Activated CD4-positive, alpha-beta T cell treated with anti-CD3 and anti-CD28 coated beads for 36 hours (primary cell): ENCODE data around the gene BACH2. TPM values are rescaled to one million over a fixed set of nuclear protein-coding genes. Genes with fewer than 3 reads are reported as not detected.

Experiments
- ATAC-seq: fragments of 200-7000 bp; cut with Tn5 transposase; one replicate; pipeline ENCODE4 v1.10.0; 2021; ENCODE audit warnings: mild to moderate bottlenecking, moderate library complexity
- CTCF ChIA-PET: fragments of 350-600 bp; sonication (Branson Sonifier 250); formaldehyde crosslinking; loops from one replicate; lab custom pipeline; 2021; ENCODE audit warnings: antibody characterized with exemption; lab: Charles Lee
- POLR2A ChIA-PET: fragments of 350-600 bp; sonication (Branson Sonifier 250); formaldehyde crosslinking; loops from one replicate; lab custom pipeline; 2021; ENCODE audit warnings: antibody characterized with exemption, inconsistent platforms; lab: Charles Lee
- DNase-seq: peaks from one replicate; pipeline ENCODE4 v3.0.0-alpha.2; 2020
- H3K27ac Mint-ChIP-seq: one replicate; pipeline ENCODE4 v1.8.0; 2021; ENCODE audit warnings: mixed read lengths
- H3K27me3 Mint-ChIP-seq: one replicate; pipeline ENCODE4 v1.8.0; 2021; ENCODE audit warnings: mixed read lengths
- H3K36me3 Mint-ChIP-seq: one replicate; pipeline ENCODE4 v1.8.0; 2021; ENCODE audit warnings: low read depth, mixed read lengths
- H3K4me1 Mint-ChIP-seq: one replicate; pipeline ENCODE4 v1.8.0; 2021; ENCODE audit warnings: mixed read lengths
- H3K4me3 Mint-ChIP-seq: one replicate; pipeline ENCODE4 v1.8.0; 2021; ENCODE audit warnings: mild to moderate bottlenecking, moderate library complexity, mixed read lengths
- H3K9me3 Mint-ChIP-seq: one replicate; pipeline ENCODE4 v1.8.0; 2021; ENCODE audit warnings: low read depth, mixed read lengths
- intact Hi-C, 2 experiments: fragments of 100-400 bp; cut with DNase I in 1 of 2; cut with micrococcal nuclease in 1 of 2; formaldehyde crosslinking; loops; one replicate each; pipeline versions ENCODE4 v1.14.2 to v1.15.1; 2022 to 2024; cut with DNase I, micrococcal nuclease
- total RNA-seq, 2 experiments: library from RNA; stranded (reverse); gene quantifications; one replicate each; pipeline ENCODE4 v1.2.3, GENCODE V29; 2021

Gene BACH2
- total RNA-seq, 2 experiments from 2014 or later = 74.7 to 87.3 TPM

DNA sequence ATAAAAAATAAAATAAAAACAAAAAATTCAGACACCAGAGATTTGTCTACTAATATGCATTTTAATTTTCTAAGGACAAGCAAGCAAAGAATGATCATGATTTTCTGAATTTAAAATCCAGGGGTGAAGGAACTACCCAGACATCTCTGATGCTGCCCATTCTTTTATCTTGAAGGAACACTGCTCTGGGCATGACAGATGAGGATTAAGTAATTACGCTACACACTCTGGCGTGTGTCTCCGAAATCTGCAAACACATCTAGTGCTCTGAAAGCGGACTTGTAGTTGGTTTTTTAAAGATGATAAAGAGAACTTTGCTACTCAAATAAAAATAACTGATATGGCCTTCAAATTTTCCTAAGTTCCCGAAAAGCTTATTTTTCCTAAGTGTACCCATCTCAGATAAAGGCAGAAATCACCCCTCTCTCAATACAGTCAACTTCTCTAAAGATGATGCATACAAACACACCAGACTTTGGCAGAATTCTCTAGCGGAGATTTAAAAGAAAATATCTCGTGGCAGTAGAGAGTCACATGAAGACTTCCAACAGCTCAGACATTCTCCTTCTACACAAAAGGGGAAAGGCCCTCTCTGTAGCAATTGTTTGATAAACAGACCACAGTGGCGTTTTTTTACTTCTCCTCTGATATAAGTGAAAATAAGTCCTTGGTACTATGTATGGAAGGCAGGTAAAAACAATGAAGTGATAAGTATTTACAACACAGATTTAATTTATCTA lies 133.8 kb downstream of the BACH2 start:
- Mint-ChIP-seq H3K4me3 (no peak overlapping the region), H3K36me3 (peaks cover 37% of the 10 kb centered on the region), H3K27ac (peak overlapping the region; percentile 53), H3K27me3 (no peaks in the 10 kb centered on the region), H3K4me1 (peaks cover 58% of the 10 kb centered on the region), H3K9me3 (no peaks in the 10 kb centered on the region)
- intact Hi-C loops = no loop called here
- DNase-seq = no peak
- POLR2A ChIA-PET = interaction anchor here (0.9 kb wide), 1 partner anchor 13 kb away, joined by 3 read pairs; no protein-coding TSS in a partner anchor
- CTCF ChIA-PET = interaction anchor here (0.7 to 1.6 kb wide), 5 partner anchors 10 to 58 kb away, joined by 3 to 5 read pairs (median 4); no protein-coding TSS in a partner anchor
- ATAC-seq = peak; percentile 48

DNA sequence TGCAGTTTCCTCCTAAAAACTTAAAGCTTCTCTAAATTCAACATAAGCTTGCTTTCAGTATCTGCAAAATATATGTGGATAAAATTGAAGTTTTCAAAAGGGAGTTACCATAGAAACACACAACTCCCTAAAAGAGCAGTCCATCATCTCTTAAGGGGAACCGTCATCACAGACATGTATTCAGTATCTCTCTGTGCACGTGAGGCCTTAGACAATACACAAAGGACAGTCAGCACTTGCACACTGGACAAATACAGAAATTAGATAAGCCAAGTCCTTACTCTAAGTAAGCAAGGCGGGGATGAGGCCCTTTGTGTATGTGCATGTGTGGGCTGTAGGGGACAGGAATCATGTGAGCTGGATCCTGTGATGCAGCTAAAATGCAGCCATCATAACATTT lies 136.6 kb downstream of the BACH2 start:
- intact Hi-C loops = no loop called here
- POLR2A ChIA-PET = interaction anchor here (0.6 to 1.1 kb wide), 2 partner anchors 16 to 314 kb away, joined by 3 read pairs; no protein-coding TSS in a partner anchor
- Mint-ChIP-seq H3K36me3 (peaks cover 26% of the 10 kb centered on the region), H3K4me1 (peaks cover 80% of the 10 kb centered on the region), H3K9me3 (no peaks in the 10 kb centered on the region), H3K27ac (peak overlapping the region; percentile 65), H3K27me3 (no peaks in the 10 kb centered on the region), H3K4me3 (no peak overlapping the region)
- ATAC-seq (no peak), DNase-seq (no peak)
- CTCF ChIA-PET = interaction anchor here (0.7 to 1.7 kb wide), 6 partner anchors 15 to 146 kb away, joined by 3 to 5 read pairs (median 4); no protein-coding TSS in a partner anchor

DNA sequence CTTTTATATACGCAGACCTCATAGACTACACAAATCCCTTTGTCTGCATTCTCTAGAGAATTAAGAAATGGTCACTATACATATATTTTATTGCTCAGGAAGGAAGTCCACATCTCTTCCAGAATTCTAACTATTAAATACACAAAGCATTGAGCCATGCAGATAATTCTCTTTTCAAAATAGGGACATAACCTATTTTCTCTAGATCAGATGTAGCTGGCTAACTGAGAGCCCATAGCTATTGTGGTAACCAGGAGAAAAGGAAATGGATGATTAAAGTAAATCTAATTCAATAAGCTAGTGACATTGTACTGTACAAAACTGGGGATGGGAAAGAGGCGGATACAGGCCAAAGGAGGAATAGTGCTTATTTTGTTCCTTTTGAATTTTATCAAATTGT lies 137.2 kb downstream of the BACH2 start:
- DNase-seq (no peak), ATAC-seq (no peak)
- peaks cover 25% of the 10 kb centered on the region for H3K36me3 Mint-ChIP-seq
- H3K4me3 Mint-ChIP-seq = no peak overlapping the region
- H3K4me1 Mint-ChIP-seq = peaks cover 85% of the 10 kb centered on the region
- no peaks in the 10 kb centered on the region for H3K27me3 Mint-ChIP-seq
- intact Hi-C loops = no loop called here
- ChIA-PET POLR2A (interaction anchor here (0.6 to 1.1 kb wide), 2 partner anchors 17 to 314 kb away, joined by 3 read pairs; no protein-coding TSS in a partner anchor), CTCF (interaction anchor here (0.9 to 1.7 kb wide), 5 partner anchors 14 to 31 kb away, joined by 3 to 5 read pairs (median 4); no protein-coding TSS in a partner anchor)
- H3K27ac Mint-ChIP-seq = peak overlapping the region; percentile 42
- H3K9me3 Mint-ChIP-seq = no peaks in the 10 kb centered on the region

DNA sequence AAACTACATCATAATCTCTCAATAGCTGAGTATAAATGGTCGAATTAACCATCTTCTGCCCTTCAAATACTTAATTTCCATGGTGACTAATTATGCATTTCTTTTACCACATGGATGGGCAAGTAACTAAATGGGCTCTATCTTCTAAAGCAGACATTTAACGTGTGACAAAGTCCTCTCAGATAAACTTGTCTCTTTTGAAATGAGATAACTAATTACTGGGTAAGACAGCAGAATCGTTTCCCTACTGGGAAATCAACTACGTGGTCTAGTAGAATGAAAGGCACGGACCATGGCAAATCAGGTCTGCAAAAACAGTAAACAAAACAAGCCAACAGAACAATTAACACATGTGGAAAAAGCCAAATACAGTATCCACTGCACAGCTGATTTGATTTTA lies 137.7 kb downstream of the BACH2 start:
- intact Hi-C loops = no loop called here
- Mint-ChIP-seq H3K27me3 (no peaks in the 10 kb centered on the region), H3K4me1 (peaks cover 87% of the 10 kb centered on the region), H3K27ac (peak overlapping the region; percentile 79), H3K36me3 (peaks cover 23% of the 10 kb centered on the region), H3K4me3 (no peak overlapping the region), H3K9me3 (no peaks in the 10 kb centered on the region)
- no peak for DNase-seq
- CTCF ChIA-PET = interaction anchor here (1.2 to 2.7 kb wide), 3 partner anchors 13 to 32 kb away, joined by 3 to 9 read pairs (median 5); no protein-coding TSS in a partner anchor
- ATAC-seq = no peak
- POLR2A ChIA-PET = interaction anchor here (1.1 kb wide), 1 partner anchor 17 kb away, joined by 3 read pairs; no protein-coding TSS in a partner anchor

DNA sequence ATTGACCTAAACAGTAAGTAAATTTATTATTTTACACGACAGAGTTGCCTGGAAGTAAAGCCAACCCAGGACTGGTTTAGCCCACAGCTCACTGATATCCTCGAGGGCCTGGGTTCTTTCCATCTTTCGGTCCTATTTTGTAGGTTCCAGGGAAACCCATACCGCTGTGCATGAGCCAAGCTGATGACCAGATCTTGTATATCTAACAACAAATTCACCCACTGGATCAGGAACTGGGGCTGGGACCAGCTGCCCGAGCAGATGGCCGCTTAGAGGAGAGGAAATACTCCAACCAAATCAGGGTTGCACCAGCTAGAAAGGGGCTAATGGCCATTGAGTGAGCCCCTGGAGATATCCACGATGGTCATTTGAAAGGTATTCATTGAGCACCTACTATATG lies 139.2 kb downstream of the BACH2 start:
- H3K9me3 Mint-ChIP-seq = no peaks in the 10 kb centered on the region
- intact Hi-C loops = no loop called here
- H3K36me3 Mint-ChIP-seq = peaks cover 18% of the 10 kb centered on the region
- H3K4me1 Mint-ChIP-seq = peaks cover 87% of the 10 kb centered on the region
- no peak overlapping the region for H3K4me3 Mint-ChIP-seq
- no peaks in the 10 kb centered on the region for H3K27me3 Mint-ChIP-seq
- ChIA-PET CTCF (interaction anchor here (0.6 to 2.7 kb wide), 10 partner anchors 11 to 216 kb away, joined by 3 to 9 read pairs (median 4); no protein-coding TSS in a partner anchor), POLR2A (interaction anchor here (0.8 kb wide), 1 partner anchor 75 kb away, joined by 4 read pairs; no protein-coding TSS in a partner anchor)
- H3K27ac Mint-ChIP-seq = peak overlapping the region; percentile 86
- no peak for ATAC-seq
- DNase-seq = no peak

GRCh38 chr6:90156861-90157260 lies 139.8 kb downstream of the BACH2 start:
- Mint-ChIP-seq H3K9me3 (no peaks in the 10 kb centered on the region), H3K4me1 (peaks cover 86% of the 10 kb centered on the region), H3K4me3 (peak overlapping the region; percentile 41), H3K27ac (peak overlapping the region; percentile 86), H3K27me3 (no peaks in the 10 kb centered on the region), H3K36me3 (peaks cover 13% of the 10 kb centered on the region)
- ChIA-PET CTCF (interaction anchor here (0.6 to 2.7 kb wide), 11 partner anchors 12 to 216 kb away, joined by 3 to 9 read pairs (median 3); no protein-coding TSS in a partner anchor), POLR2A (interaction anchor here (0.7 to 0.8 kb wide), 3 partner anchors 62 to 149 kb away, joined by 3 to 4 read pairs (median 4); no protein-coding TSS in a partner anchor)
- DNase-seq (peak; percentile 67), ATAC-seq (peak; percentile 97)
- intact Hi-C loops = no loop called here

- ChIA-PET CTCF (interaction anchor here (1.0 to 1.3 kb wide), 2 partner anchors 25 to 214 kb away, joined by 3 read pairs; no protein-coding TSS in a partner anchor), POLR2A (no interaction called here)
- peak overlapping the region; percentile 76 for H3K27ac Mint-ChIP-seq
- no peak for DNase-seq
- ATAC-seq = no peak
- intact Hi-C loops = loop anchor here in 1 of 2 experiments (2.0 kb wide), 1 partner anchor 14 kb away; no protein-coding TSS in a partner anchor
- H3K27me3 Mint-ChIP-seq = no peaks in the 10 kb centered on the region
- peaks cover 89% of the 10 kb centered on the region for H3K4me1 Mint-ChIP-seq
- no peaks in the 10 kb centered on the region for H3K9me3 Mint-ChIP-seq
- peaks cover 19% of the 10 kb centered on the region for H3K36me3 Mint-ChIP-seq
- H3K4me3 Mint-ChIP-seq = no peak overlapping the region
Observed at GRCh38 chr6:90154755-90155470, 141.7 kb downstream of the BACH2 start.

DNA sequence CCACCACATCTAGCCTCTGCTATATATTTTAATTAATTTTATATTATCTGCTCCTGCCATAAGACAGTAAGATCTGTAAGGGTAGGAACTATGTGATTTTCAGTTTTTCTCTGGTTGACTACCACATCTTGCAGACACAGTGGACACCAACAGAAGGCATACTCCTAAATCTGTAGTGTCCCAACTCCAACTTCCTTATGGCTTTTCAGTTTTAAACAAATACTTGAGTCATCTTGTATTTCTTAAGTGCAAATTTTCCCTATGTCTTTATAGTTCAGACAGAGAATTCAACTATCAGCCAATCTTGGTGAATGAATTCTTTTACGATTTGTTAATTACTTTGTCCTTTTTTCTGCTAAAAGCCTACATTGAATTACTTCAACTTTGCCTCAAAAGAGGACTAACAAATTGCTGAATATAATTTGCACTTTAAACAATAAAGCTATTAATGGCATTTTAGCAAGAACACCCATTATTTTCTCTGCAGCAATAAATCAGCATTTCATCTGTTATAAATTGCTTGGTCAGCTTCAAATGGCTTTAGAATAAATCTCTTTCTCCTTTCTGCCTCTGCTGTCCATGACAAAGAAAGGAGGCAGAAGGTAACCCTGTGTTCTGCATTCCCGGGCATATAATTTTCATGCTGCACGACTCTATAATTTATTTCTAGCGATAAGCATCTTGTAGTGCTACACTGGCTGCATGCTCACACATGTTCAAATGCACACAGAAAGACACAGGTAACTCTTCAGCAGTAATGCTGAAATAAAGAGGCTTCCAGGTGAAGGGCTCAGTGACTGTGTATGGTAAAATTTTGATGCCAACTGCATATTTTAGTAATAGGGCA lies 144.8 kb downstream of the BACH2 start:
- H3K27ac Mint-ChIP-seq = no peak overlapping the region
- POLR2A ChIA-PET = interaction anchor here (0.6 kb wide), 1 partner anchor 164 kb away, joined by 3 read pairs; no protein-coding TSS in a partner anchor
- intact Hi-C loops = no loop called here
- CTCF ChIA-PET = interaction anchor here (0.7 to 1.5 kb wide), 2 partner anchors 10 to 20 kb away, joined by 3 read pairs; no protein-coding TSS in a partner anchor
- H3K4me3 Mint-ChIP-seq = no peak overlapping the region
- H3K9me3 Mint-ChIP-seq = no peaks in the 10 kb centered on the region
- H3K36me3 Mint-ChIP-seq = peaks cover 24% of the 10 kb centered on the region
- peaks cover 88% of the 10 kb centered on the region for H3K4me1 Mint-ChIP-seq
- DNase-seq (no peak), ATAC-seq (no peak)
- no peaks in the 10 kb centered on the region for H3K27me3 Mint-ChIP-seq

DNA sequence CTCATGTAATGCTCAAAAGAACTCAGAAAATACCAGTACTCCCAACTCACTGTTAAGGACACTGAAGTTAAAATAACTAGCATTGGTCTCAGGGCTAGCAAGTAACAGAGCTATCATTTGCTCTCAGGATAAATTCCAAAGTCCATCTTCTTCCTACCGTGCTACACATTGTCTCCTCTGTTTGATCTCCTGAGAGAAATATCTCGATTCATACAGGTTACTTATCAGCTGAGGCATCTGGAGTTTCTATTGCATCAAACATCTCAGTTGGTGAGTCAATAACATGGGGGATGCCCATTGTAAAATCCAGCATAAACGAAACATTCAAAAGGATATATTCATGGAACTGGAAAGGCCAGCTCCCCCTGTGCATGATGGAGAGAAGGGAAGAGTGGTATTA lies 147.4 kb downstream of the BACH2 start:
- H3K27me3 Mint-ChIP-seq = no peaks in the 10 kb centered on the region
- DNase-seq = no peak
- peak overlapping the region; percentile 7 for H3K4me3 Mint-ChIP-seq
- intact Hi-C loops = no loop called here
- ChIA-PET CTCF (interaction anchor here (0.6 to 1.2 kb wide), 4 partner anchors 14 to 432 kb away, joined by 3 to 4 read pairs (median 3); no protein-coding TSS in a partner anchor), POLR2A (interaction anchor here (0.9 to 1.1 kb wide), 2 partner anchors 13 to 114 kb away, joined by 3 read pairs; no protein-coding TSS in a partner anchor)
- peak; percentile 56 for ATAC-seq
- peak overlapping the region; percentile 91 for H3K27ac Mint-ChIP-seq
- H3K9me3 Mint-ChIP-seq = no peaks in the 10 kb centered on the region
- H3K36me3 Mint-ChIP-seq = peaks cover 30% of the 10 kb centered on the region
- peaks cover 88% of the 10 kb centered on the region for H3K4me1 Mint-ChIP-seq

- no peaks in the 10 kb centered on the region for H3K27me3 Mint-ChIP-seq
- ChIA-PET POLR2A (interaction anchor here (1.1 kb wide), 1 partner anchor 14 kb away, joined by 3 read pairs; no protein-coding TSS in a partner anchor), CTCF (interaction anchor here (0.5 to 1.2 kb wide), 5 partner anchors 15 to 433 kb away, joined by 3 to 4 read pairs (median 3); no protein-coding TSS in a partner anchor)
- H3K4me1 Mint-ChIP-seq = peaks cover 88% of the 10 kb centered on the region
- intact Hi-C loops = no loop called here
- no peaks in the 10 kb centered on the region for H3K9me3 Mint-ChIP-seq
- ATAC-seq = peak; percentile 31
- peak overlapping the region; percentile 91 for H3K27ac Mint-ChIP-seq
- no peak for DNase-seq
- peak overlapping the region; percentile 7 for H3K4me3 Mint-ChIP-seq
- H3K36me3 Mint-ChIP-seq = peaks cover 31% of the 10 kb centered on the region
Observed at GRCh38 chr6:90148867-90149266, 147.8 kb downstream of the BACH2 start.
